ENCODE data around the gene MPL.

The MPL gene

DNA sequence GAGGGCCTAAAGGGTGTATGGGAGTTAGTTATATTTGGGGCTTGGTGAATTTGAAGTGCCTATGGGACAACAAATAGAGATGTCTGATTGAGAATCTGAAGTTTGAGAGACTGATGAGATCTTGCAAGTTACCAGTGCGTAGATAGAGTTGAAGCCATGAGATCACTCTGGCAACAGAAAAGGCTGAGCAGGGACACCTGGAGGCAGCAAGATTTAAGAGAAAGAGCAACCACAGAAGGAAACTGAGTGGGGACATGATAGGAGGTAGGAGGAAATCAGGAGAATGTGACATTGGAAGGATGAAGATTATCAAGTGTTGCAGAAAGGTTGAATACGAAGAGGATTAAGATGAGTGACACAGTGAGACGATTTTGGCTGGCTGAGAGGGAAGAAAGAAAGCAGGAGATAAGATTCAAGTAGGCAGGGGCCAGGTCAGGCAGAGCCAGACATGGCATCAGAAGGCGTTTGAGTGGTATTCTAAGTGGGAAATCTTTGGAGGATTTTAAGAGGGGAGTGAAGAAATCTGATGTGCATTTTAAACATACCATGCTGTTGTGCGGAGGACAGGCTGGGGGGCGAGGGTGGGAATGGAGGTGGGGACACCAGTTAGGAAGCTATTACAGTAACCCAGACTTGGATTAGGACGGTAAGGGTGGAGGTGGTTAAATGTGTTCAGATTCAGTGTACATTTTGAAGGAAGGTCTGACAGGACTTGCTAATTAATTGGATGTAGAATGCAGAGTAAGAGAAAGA lies 3.0 kb upstream of the MPL start:
- no peaks in the 10 kb centered on the region for H3K4me1 ChIP-seq (ENCODE audit: control insufficient read depth, insufficient read depth, low read length)
- H3K4me3 ChIP-seq (ENCODE audit: low read depth, low read length), result no peak overlapping the region
- ChIA-PET POLR2A (interaction anchor here (0.6 kb wide), 1 partner anchor 162 kb away, joined by 3 read pairs; the partner anchor contains the start of genes CFAP57 and EBNA1BP2), CTCF (no interaction called here)
- no peaks in the 10 kb centered on the region for H3K36me3 ChIP-seq (ENCODE audit: control insufficient read depth in 2 of 2, insufficient read depth in 1 of 2, low read length in 2 of 2)
- H3K27ac ChIP-seq (ENCODE audit: extremely low read depth, low read depth, low read length), result no peak overlapping the region
- TF ChIP-seq ZNF48 (tag by site-specific recombination; IDR thresholded peaks at IDR 0.05), result no peak
- no peak for TF ChIP-seq ZNF521 (tag by site-specific recombination; IDR thresholded peaks at IDR 0.05)
- no peak for TF ChIP-seq ZBTB20 (tag by site-specific recombination; IDR thresholded peaks at IDR 0.05)
- TF ChIP-seq SALL2 (tag by site-specific recombination; IDR thresholded peaks at IDR 0.05; ENCODE audit: borderline replicate concordance), result no peak
- TF ChIP-seq ZNF266 (tag by site-specific recombination; IDR thresholded peaks at IDR 0.05; ENCODE audit: low read depth), result no peak
- TF ChIP-seq ZNF10 (tag by site-specific recombination; IDR thresholded peaks at IDR 0.05), result no peak
- no peak for TF ChIP-seq ZFP3 (tag by site-specific recombination; IDR thresholded peaks at IDR 0.05; ENCODE audit: low read depth)
- no peaks in the 10 kb centered on the region for H3K9me3 ChIP-seq (ENCODE audit: control insufficient read depth, insufficient read depth, low read depth, low read length)

- Histone ChIP-seq H3K4me1 (ENCODE audit: control insufficient read depth, insufficient read depth, low read length) (no peaks in the 10 kb centered on the region), H3K36me3 (ENCODE audit: control insufficient read depth in 2 of 2, insufficient read depth in 1 of 2, low read length in 2 of 2) (no peaks in the 10 kb centered on the region), H3K9me3 (ENCODE audit: control insufficient read depth, insufficient read depth, low read depth, low read length) (no peaks in the 10 kb centered on the region), H3K27ac (ENCODE audit: extremely low read depth, low read depth, low read length) (no peak overlapping the region), H3K4me3 (ENCODE audit: low read depth, low read length) (no peak overlapping the region)
- ChIA-PET POLR2A (interaction anchor here (2.8 kb wide), 1 partner anchor 11 kb away, joined by 11 read pairs; no protein-coding TSS in a partner anchor), CTCF (interaction anchor here (0.6 kb wide), 1 partner anchor 77 kb away, joined by 3 read pairs; no protein-coding TSS in a partner anchor)
- TF ChIP-seq ZNF529 (tag by site-specific recombination; IDR thresholded peaks at IDR 0.05; ENCODE audit: insufficient replicate concordance), result no peak
- TF ChIP-seq, protein P1, sequence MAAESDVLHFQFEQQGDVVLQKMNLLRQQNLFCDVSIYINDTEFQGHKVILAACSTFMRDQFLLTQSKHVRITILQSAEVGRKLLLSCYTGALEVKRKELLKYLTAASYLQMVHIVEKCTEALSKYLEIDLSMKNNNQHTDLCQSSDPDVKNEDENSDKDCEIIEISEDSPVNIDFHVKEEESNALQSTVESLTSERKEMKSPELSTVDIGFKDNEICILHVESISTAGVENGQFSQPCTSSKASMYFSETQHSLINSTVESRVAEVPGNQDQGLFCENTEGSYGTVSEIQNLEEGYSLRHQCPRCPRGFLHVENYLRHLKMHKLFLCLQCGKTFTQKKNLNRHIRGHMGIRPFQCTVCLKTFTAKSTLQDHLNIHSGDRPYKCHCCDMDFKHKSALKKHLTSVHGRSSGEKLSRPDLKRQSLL (tag by site-specific recombination; IDR thresholded peaks at IDR 0.05), result no peak
- no peak for TF ChIP-seq ZNF548 (tag by site-specific recombination; IDR thresholded peaks at IDR 0.05)
- no peak for TF ChIP-seq ZNF211 (tag by site-specific recombination; IDR thresholded peaks at IDR 0.05; ENCODE audit: low read depth)
- no peak for TF ChIP-seq ZNF473 (tag by site-specific recombination; IDR thresholded peaks at IDR 0.05)
- no peak for TF ChIP-seq ZNF146 (tag by site-specific recombination; IDR thresholded peaks at IDR 0.05)
- TF ChIP-seq ZNF843 (tag by site-specific recombination; IDR thresholded peaks at IDR 0.05), result no peak
- no peak for TF ChIP-seq ZNF394 (tag by site-specific recombination; IDR thresholded peaks at IDR 0.05; ENCODE audit: borderline replicate concordance)
- TF ChIP-seq ZEB2 (tag by site-specific recombination; IDR thresholded peaks at IDR 0.05), result no peak
Measured at GRCh38 chr1:43338001-43338400, 383 bp downstream of the MPL start.

DNA sequence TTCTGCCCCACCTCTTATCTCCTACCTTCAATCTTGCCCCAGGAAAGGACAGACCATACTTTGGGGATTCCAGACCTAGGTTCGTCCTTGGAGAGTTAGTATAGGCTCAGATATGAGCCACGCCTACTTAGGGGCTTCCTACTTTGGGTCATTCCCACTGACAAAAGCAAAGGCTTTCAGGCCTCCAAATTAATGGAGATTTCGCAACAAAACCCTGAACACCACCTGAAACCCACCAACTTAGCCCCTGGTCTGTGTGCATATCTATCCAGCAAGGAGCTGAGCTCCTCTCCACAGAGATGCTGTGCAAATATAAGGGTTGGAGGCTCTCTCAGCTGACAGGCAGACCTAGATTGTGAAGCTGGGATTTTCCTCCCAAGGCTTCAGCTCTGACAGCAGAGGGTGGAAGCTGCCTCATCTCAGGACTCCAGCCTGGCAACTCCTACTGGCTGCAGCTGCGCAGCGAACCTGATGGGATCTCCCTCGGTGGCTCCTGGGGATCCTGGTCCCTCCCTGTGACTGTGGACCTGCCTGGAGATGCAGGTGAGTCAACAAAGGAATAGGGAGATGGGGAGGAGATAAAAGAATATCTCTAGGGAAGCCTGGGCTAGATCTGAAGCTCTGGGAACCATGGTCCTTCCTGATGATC lies 2.1 kb downstream of the MPL start:
- H3K27ac ChIP-seq (ENCODE audit: extremely low read depth, low read depth, low read length), result no peak overlapping the region
- H3K9me3 ChIP-seq (ENCODE audit: control insufficient read depth, insufficient read depth, low read depth, low read length), result no peaks in the 10 kb centered on the region
- POLR2A ChIA-PET, result interaction anchor here (1.3 to 2.8 kb wide), 2 partner anchors 9 to 10 kb away, joined by 4 to 11 read pairs; no protein-coding TSS in a partner anchor
- H3K36me3 ChIP-seq (ENCODE audit: control insufficient read depth in 2 of 2, insufficient read depth in 1 of 2, low read length in 2 of 2), result no peaks in the 10 kb centered on the region
- no peak overlapping the region for H3K4me3 ChIP-seq (ENCODE audit: low read depth, low read length)
- H3K4me1 ChIP-seq (ENCODE audit: control insufficient read depth, insufficient read depth, low read length), result no peaks in the 10 kb centered on the region
- CTCF ChIA-PET, result interaction anchor here (1.1 kb wide), 1 partner anchor 9 kb away, joined by 3 read pairs; no protein-coding TSS in a partner anchor
- TF ChIP-seq ZNF426 (tag by site-specific recombination; IDR thresholded peaks at IDR 0.05) (no peak), ZNF555 (tag by site-specific recombination; conservative IDR thresholded peaks at IDR 0.05) (no peak), HOXD13 (CRISPR knock-in tag; IDR thresholded peaks at IDR 0.05; ENCODE audit: borderline replicate concordance) (no peak), ZNF10 (tag by site-specific recombination; IDR thresholded peaks at IDR 0.05) (no peak), KLF10 (tag by site-specific recombination; IDR thresholded peaks at IDR 0.05) (no peak), ZNF645 (tag by site-specific recombination; IDR thresholded peaks at IDR 0.05) (no peak), ZFP3 (tag by site-specific recombination; IDR thresholded peaks at IDR 0.05; ENCODE audit: low read depth) (no peak), ZNF302 (tag by site-specific recombination; IDR thresholded peaks at IDR 0.05; ENCODE audit: low read depth) (no peak), ZFP69B (tag by site-specific recombination; IDR thresholded peaks at IDR 0.05) (no peak), ZNF529 (tag by site-specific recombination; IDR thresholded peaks at IDR 0.05; ENCODE audit: insufficient replicate concordance) (no peak)
- TF ChIP-seq, protein P2, sequence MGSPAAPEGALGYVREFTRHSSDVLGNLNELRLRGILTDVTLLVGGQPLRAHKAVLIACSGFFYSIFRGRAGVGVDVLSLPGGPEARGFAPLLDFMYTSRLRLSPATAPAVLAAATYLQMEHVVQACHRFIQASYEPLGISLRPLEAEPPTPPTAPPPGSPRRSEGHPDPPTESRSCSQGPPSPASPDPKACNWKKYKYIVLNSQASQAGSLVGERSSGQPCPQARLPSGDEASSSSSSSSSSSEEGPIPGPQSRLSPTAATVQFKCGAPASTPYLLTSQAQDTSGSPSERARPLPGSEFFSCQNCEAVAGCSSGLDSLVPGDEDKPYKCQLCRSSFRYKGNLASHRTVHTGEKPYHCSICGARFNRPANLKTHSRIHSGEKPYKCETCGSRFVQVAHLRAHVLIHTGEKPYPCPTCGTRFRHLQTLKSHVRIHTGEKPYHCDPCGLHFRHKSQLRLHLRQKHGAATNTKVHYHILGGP (tag by site-specific recombination; IDR thresholded peaks at IDR 0.05), result no peak

Data from HEK293 (cell line).